Fibroblast of mammary gland (primary cell): ENCODE measurements around the gene SH2D5.

Source experiments
- DNase-seq: peaks from one replicate; pipeline ENCODE4 v3.0.0-alpha.2; 2010; ENCODE audit warnings: low read depth
- H3K4me3 ChIP-seq: 2 replicates; pipeline ENCODE4 v1.5.1; 2011; ENCODE audit warnings: low read depth, mild to moderate bottlenecking, low read length, moderate library complexity; ENCODE audit not compliant: control insufficient read depth
- CTCF ChIP-seq: conservative IDR thresholded peaks from 2 replicates; pipeline ENCODE4 v1.5.1; 2011; ENCODE audit warnings: low read depth, low read length, inconsistent platforms; ENCODE audit not compliant: control insufficient read depth, insufficient read depth

SH2D5 gene

GRCh38 chr1:20695515-20695914 lies 37.0 kb downstream of the SH2D5 start:
- DNase-seq: no peak
- TF ChIP-seq CTCF: no peak
- no peak overlapping the region for H3K4me3 ChIP-seq

- no peak for DNase-seq
- no peak overlapping the region for H3K4me3 ChIP-seq
- TF ChIP-seq CTCF: no peak
Observed at GRCh38 chr1:20693623-20694022, 38.9 kb downstream of the SH2D5 start.

- TF ChIP-seq CTCF: no peak
- no peak for DNase-seq
- H3K4me3 ChIP-seq: no peak overlapping the region
Observed at GRCh38 chr1:20691872-20692271, 40.6 kb downstream of the SH2D5 start.

- no peak overlapping the region for H3K4me3 ChIP-seq
- no peak for DNase-seq
- no peak for TF ChIP-seq CTCF
Observed at GRCh38 chr1:20689645-20690056, 42.9 kb downstream of the SH2D5 start.

DNA sequence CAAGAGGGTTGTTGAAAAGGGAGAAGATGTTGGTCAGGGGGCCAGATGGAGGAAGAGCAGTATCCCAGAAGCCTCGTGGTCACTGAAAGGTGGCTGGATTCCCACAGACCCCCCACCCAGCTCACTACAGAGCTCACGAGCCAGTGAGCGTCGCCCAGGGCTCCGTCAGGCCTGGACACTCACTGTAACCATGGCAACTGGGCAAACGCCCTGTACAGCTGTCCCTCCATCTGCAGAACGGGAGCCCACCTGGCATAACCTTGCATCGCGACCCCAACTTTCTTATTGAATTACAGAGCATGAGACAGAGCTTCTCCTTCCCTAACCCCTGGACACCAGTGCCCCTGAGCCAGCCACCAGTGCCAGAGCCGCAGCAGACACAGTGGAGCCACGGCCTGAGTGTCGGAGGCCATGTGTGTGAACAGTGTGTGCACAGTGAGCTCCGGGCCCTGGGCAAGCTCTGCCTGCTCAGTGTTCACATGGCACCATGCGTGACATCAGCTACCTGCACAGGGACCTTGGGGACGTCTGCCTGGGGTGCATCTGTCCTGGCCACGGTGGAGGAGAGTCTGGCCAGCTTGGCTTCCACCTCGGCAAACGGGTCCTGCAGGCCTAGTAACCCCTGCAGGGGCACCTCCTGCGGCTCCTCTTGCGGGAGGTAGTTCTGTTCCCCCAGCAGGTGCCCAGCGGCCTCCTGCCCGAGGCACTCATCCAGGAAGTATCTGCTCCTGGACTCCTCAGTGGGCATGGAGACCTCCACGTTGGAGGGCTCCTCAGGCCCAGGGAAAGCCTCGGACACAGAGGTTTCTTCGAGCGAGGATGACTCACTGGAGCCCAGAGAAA lies 45.4 kb downstream of the SH2D5 start:
- no peak for DNase-seq
- no peak for TF ChIP-seq CTCF
- H3K4me3 ChIP-seq: no peak overlapping the region

DNA sequence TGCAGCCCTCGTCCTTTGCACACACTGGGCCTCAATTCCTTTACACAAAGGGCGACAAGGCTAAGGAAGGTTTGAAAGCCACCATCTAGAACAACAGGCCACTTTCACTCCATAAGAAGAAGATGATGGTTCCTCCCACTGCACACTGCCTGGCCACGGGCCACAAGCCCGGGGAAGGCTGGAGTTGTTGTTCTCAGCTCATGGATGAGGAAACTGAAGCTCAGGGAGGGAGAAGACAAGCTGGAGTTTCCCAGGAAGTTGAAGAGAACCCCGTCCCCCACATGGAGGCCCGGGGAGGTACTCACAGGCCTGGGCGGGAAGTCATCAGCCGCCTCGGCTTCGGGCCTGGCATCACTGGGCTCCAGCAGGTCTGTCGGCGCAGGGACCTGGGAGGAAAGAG lies 46.8 kb downstream of the SH2D5 start:
- no peak overlapping the region for H3K4me3 ChIP-seq
- no peak for TF ChIP-seq CTCF
- DNase-seq: no peak
